Measurements from ENCODE around the gene SSBP3. TPM values are rescaled to one million over a fixed set of nuclear protein-coding genes. Genes with fewer than 3 reads are reported as not detected.

The SSBP3 gene
- total RNA-seq, 1 donor from 2014 or later: 47.3 TPM

DNA sequence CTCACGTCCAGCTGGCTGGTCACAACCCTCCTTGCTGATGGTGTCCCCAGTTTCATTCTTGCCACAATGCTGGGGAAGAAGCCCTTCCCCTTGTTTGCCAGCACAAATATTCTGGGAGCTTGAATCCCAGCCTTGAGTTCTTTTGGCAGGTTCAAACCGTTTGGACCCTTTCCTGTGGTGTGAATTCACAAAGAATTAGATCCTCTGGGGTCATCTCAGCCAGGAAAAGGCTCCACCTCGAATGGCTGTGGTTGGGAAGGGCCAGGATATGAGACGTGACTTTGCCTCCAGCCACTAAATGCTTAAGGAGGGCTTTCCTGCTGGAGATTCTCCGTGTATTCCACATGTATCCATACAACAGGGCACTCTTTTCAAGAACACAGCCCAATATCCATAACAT is 139.3 kb downstream of the SSBP3 start:
- no peak for DNase-seq (ENCODE audit: low spot score)

DNA sequence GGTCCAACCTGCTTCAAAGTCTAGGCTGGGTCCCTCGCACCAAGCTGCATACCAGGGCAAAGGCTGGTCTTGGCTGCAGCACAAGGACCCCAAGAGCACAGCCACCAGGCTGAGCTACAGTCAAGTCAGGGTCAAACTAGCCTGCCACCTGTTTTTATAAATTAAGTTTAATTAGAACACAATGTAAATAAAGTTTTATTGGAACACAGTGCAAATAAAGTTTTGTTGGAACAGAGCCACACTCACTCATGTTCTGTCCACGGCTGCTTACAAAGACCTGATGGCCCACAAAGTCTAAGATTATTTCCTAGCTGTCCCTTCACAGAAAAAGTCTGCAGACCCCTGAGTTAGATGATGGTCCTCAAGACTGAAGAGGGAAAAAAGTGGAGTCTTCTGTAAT is 140.0 kb downstream of the SSBP3 start:
- no peak for DNase-seq (ENCODE audit: low spot score)

DNA sequence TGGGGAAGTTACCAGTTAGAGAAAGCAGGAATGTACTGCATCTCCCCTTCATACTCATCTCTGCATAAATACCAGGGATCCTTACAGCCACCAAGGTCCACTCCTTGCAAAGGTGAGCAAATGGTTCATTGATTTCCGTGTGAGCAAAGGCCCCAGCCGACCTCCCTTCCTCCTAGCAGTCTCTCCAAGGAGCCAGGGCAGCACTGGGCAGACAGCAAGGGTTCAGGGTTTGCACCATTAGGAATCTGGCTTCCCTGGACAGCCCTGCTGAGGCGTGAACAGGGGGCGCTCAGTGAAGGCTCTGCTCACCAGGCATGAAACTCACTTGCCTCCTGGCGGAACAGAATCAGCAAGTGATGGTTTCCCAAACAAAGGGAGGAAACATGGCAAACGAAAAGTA is 140.5 kb downstream of the SSBP3 start:
- DNase-seq (ENCODE audit: low spot score): no peak

DNA sequence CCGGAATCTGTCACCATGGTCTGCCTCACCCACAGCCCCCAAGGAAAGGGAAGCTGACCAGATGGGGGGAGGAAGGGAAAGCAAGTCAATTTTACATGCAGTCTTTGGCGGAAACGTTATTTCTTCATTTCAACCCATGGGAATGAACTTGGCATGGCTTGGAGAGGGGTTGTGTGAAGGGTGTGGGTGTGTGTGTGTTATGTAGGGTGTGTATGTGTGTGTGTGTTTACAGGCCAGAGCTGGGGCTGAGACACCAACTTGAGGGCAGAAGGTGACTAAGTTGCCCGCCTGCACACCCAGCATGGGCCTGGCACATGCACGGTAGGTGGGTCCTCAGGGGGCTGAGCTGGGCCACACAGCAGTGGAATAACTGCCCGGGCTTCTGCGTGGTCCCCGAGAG is 141.1 kb downstream of the SSBP3 start:
- no peak for DNase-seq (ENCODE audit: low spot score)

DNA sequence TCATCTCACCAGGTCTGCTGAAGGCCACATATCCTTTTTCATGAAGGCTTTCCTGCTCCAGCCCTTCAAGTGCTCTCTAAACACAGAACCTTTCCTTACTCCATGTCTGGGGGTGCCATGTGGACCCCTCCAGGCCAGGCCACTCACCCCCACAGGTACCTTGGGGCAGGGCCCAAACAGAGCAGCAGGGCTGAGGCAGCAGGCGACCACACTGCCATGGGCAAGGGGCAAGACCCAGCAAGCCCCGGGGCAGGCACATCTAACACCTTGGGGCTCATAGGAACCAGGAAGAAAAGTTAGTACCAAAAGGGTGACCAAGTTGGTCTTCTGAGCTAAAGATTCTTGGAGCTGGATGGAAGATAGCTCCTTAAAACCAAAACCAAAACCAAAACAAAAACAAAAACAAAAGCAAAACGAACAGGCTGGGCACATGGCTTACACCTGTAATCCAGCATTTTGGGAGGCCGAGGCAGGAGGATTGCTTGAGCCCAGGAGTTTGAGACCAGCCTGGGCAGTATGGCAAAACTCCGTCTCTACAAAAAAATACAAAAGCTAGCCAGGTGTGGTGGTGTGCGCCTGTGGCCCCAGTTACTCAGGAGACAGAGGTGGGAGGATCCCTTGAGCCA is 142.5 kb downstream of the SSBP3 start:
- no peak for DNase-seq (ENCODE audit: low spot score)

DNA sequence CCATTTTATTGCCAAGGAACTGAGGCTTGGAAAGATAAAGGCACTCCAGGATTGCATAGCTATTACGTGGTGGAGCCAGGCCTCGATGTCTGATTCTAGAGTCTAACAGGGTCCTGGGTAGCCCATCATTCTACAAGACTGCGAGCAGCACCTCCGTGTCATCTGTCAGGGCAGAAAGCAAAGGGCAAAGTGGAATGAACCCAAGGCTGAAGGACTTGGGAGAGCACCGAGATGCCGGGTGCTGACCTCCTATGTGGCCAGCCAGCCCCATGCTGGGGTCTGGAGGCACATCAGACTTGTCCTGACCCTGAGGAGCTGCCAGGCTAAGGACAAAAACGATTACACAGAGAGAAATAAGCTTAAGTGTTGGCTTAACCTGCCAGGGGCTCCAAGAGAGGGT is 143.9 kb downstream of the SSBP3 start:
- DNase-seq (ENCODE audit: low spot score): no peak

DNA sequence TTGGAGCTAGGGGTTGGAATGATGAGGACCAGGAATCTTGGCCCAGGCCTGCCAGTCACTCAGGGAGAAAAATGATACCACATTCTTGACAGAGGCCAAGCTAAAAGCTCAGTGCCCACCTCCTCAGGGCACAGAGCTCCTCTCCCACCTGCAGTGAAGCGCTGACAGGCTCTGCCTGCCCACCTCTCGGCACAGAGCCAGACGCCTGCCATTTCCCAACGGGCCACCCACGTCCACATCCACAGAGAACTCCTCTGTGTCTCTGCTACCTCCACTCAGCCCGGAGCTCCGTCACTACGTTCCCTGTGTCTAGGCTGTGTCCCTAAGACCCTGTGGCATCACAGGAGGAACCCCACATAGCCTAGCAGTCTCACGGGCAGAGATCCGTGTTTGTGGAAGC is 145.4 kb downstream of the SSBP3 start:
- no peak for DNase-seq (ENCODE audit: low spot score)

DNA sequence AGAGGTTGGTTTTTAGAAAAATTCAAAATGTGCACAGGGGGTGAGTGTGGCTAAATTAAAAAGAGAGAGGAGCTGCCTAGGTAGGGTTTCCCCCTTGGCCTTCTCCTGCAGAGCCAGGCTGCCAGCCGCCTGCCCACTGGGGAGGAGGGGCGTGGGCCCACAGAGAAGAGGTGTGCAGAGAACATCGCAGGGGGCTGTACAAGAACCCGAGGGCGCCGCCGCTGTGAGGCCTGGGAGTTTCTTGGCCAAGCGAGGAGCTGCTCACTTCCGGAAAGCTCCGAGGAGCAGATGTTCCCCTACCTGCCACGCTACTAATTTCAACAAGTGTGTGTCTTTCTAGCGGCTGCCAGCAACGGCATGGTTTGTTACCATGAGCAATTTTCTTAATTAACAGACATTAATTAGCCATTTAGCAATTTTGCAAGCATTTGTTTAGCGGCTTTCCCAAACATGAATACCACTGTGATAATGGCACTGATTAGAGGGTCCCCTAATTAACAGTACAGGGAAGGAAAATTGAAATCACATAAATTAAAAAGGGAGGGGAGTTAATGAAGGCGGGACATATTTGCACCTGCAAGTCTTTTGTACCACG is 146.6 kb downstream of the SSBP3 start:
- DNase-seq (ENCODE audit: low spot score): no peak

DNA sequence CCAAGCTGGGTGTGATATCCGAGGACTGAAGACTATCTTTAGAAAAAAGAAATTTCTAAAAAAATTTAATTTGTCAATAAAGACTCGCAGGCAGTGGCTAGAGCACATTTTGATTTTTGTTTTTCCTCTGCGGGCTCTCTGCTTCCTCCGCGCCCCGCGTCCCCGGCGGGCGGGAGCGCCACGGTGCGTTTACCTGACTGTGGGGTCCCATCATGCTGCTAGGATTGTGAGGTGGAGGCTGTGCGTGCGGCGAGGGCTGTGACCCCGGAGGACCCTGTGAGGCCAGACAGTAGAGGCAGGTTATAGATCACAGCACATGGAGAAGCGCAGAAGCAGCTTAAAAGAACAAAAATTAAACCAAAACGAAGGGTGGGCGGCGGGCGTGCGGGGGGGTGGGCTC is 148.3 kb downstream of the SSBP3 start:
- no peak for DNase-seq (ENCODE audit: low spot score)

DNA sequence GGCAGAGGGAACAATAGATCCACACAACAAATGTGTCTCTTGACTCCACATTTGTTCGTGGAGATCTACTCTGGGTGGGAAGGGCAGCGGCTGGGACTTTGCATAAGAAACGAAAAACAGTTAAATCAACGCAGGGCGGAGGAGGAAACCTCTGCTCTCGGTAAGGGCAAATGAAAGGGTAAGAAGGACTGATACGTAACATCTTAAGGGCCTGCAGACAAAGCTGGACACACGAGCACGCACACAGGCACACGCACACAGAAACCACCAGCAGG is 148.9 kb downstream of the SSBP3 start:
- no peak for DNase-seq (ENCODE audit: low spot score)

DNA sequence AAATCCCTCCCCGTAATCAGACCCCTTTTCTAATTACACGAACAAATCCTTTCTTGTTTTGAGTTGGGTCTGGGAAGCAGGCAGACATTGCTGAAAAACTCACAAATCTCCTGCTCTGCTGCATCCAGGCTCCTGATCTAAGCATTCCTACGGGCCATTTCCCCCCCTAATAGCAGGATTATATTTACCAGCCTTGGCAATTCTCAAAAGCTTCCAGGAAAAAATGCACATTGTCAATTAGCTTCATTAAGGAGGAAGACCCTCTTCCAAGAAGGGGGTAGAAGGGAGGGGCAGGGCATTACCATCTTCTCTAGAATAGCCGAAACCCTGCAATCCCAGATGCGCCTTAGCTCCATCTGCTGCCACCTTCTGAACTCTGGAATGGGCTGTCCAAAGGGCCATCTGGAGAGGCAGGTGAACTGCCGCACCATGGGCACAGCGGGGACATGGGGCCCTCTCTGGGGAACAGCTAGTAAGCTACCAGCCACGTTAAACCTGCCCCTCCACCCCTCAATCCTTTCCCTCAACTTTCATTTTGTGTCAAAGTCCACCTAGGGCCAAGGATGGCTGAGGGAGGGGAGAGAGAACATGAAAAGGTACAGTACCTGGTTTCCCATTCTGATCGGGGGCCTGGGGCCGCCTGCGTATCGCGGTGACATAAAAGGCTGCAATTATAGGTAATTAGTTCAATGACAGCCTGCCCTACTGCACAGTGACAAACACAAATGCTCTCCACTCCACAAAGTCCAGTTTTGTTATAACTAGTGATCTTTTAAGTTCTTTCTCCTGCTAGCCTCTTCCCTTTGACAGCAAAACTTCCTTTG is 149.5 kb downstream of the SSBP3 start:
- no peak for DNase-seq (ENCODE audit: low spot score)

DNA sequence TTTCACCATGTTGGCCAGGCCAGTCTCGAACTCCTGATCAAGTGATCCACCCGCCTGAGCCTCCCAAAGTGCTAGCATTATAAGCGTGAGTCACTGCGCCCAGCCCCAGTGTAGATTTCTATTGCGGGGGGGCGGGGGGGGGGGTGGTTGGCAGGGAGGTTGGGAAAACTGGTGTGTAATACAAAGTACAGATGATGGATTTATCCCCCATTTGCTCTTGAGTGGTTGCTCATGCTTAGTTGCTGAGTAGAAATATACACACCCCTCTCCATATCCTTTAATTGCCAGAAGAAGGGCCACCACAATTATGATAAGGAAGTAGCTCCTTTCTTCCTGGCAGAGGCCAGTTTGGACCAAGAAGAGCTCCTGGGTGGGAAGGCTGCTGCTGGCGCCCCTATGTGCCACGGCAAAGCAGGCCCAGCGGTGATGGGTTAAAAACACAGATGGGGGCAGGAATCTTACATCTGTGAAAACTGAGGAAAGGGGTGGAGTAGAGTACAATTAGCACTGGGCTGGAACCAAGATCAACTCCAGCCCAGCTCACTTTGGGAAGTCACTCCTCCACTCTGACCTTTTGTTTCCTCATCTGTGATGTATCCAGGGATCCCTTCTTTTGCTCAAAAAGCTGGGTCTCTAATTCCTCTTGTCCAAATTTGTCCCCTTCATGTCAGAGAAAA is 151.0 kb downstream of the SSBP3 start:
- no peak for DNase-seq (ENCODE audit: low spot score)

DNA sequence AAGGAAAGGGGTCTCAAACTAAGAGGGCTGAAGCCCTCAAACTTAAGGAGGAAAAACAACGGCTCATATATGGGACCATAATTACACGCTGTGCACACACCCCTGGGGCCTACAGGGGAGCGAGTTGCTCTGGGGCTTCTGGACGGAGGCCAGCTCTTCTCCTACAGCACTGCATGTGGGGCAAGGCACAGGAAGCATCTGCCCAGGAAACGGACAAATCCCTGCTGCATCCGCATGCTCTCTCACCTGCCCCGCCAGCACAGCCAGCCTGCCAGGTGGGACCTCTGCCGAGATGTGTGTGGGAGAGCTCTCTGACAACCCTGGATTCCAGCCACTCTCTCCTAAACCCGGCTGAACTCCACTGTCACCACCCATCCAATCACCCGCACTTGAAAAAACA is 152.1 kb downstream of the SSBP3 start:
- no peak for DNase-seq (ENCODE audit: low spot score)

DNA sequence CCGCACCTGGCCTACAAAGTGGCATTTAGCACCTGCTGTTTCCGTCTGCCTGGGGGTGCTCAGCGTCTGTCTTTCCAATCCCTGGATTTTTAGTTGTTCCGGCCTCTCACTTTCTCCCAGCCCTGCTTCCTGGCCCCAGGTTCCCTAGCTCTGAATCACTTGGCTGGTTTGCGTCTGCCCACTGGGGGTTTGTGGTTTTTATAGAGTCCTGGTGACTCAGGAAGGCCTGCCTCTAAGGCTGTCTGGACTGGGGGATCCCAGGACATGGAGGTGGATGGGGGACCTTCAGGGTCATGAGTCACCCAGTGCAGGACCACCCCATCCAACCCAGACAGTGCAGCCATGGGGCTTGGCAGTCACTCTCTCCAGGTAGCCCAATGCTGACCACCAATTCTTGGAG is 152.7 kb downstream of the SSBP3 start:
- DNase-seq (ENCODE audit: low spot score): no peak

DNA sequence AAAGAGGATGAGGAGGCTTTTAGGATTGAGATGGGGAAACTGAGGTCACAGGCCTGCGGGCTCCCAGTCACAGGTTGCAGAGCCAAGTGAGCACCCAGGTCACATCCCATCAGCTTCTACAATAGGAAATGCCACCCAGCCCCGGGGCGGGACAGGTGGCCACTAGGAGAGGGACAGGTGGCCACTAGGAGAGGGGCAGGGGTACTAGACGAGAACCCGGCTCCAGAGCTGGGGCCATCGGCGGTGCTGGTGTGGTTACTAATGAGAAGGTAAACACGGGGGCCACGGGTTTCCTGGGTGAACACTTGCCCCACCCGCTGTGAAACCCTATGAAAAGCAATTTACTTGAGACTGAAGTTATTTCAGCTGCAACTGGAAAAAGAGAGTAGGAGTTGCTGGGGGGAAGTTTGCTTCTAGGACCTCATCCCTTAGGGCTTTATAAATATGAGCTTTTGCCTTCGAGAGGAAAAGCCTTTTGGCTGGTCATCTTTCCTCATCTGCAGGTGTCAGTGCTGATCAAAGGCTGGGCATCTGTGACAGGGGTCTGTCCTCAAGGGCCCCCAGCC is 153.7 kb downstream of the SSBP3 start:
- no peak for DNase-seq (ENCODE audit: low spot score)

DNA sequence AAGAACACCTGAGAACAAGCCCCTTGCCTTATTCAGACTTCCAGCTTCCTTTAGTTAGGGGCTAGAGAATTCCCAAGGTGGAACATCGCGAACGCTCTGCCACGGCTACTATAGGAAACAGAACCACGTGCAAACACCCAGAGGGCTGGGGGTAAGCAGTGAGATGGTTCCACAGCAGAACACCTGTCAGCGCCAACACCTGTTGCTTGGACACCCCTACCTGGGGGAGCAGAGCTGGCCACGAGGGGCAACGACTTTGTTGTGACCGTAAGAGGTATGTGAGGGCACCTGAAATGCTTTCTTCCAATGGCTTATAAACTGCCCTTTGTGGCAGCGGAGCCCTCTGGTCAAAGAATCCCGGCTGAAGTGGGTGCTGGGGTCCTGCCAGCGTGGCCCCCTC is 155.5 kb downstream of the SSBP3 start:
- DNase-seq (ENCODE audit: low spot score): no peak

DNA sequence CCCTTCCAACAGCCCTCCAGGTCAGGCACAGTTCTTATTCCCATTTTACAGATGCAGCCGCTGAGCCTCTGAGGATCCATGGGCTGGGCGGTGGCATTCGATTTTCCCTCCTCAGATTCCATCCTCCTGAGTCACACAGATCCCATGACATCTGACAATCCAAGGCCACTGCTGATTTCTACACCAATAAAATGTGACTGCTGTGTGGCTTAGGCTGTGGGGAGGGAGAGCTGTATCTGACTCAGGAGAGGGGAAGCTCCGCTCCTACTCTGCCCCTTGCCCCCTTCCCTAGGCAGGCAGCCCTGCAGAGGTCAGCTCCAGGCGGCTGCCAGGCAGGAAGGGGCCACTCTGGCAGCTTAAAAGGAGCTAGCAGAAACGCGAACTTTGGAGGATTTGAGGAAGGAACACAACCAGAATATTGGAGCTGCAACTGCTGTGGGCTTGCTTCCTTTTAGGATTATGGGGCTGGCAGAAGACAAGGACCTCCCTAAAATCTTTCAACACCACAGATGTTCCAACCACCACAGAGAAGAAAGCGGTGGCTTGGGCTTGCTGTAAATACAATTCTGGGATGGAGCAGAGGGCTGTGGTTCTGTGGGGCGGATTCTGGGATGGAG is 156.3 kb downstream of the SSBP3 start:
- no peak for DNase-seq (ENCODE audit: low spot score)

DNA sequence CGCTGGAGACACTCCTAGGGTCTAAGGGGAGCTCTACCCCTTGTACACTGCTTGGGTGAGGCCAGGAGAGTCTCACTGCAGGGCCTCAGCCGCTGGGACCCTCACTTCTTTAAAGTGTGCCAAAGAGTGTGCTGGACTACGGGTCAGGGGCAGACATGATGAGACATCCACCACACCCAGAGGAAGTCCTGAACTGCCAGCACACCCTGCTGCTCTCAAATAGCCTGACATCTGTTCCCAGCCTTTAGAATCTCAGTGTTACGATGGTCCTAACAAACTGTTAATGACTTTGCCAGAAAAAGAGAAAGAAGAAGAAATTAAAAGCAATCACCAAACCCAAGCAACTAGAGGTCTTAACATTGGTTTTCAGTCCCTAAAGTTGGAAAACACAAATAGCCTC is 157.2 kb downstream of the SSBP3 start:
- no peak for DNase-seq (ENCODE audit: low spot score)

DNA sequence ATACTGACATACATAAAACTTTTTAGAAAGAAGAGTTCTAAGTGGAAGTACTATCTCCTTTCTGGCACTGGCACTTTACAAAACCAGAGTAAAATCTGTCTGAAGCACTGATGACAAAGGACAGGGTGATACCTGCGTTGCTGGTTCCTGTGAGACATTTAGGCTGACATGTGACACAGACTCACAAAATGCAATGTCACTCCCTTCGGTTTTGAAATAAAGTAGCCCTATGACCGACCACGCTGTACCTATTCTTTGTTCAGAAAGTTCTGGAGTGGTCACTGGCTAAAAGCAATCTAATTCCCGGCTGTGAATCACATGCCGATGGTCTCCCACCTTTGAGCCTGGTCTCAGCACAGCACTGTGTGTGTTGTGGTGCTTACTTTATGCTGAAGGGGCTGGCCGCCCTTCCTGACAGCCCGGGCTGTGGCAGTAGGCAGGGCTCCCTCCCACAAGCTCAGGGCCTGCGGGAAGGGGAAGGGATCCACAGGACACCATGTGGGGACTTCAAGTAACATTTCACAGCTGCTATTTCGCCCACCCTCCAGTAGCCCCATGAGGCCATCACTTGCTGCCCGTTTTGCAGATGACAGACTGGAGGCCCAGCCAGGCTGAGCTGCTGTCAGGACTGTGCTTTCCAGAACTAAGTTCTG is 158.2 kb downstream of the SSBP3 start:
- no peak for DNase-seq (ENCODE audit: low spot score)

DNA sequence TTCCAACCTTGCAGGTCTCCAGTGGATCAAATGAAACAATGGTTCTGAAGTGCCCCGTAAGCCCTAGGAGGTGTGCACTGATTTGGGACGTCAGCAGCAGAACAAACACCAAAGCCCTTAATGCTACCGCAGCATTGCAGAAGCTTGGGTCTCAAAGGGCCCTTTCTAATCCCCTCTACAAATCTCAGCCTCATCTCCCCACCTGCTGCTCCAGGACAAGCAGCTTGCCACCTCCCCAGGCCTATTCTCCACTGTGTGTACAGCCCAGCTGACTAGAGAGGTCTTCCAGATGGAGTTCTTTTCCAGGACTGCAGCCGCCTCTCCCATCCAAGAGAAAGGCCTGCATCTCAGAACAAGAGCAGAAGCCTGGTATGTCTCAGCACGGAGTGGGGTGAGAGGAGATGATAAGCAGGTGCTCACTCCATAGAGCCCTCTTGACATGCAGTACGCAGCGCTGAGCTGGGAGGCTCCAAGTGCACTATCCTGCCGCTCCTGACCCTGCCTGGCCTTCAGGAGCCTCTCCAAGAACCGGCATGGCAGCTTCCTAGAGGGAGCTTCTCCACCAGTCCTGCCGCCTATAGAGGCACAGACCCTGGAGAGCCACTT is 160.0 kb downstream of the SSBP3 start:
- DNase-seq (ENCODE audit: low spot score): no peak

DNA sequence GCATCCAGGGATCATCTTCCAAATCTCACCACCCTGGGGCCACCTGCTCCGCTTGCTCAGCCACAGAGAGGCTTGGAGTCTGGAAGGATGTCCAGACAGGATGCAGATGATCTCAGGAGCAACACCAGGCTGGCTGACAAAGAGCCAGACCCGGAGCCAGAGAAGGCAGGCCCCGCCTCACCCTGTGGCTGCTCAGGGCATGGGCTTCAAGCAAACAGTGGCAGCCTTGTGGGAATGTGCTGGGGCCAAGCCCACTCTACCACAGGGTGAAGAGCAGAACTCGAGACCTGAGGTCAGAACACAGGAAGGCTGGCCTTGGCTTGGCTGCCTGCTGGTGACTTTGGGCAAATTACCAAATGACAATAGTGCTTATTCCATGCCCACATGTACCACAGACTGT is 160.7 kb downstream of the SSBP3 start:
- no peak for DNase-seq (ENCODE audit: low spot score)
